ENCODE results near the gene GRAMD2B.

GRCh38 chr5:126395605-126396004, 27.6 kb upstream of the GRAMD2B start:
- TF ChIP-seq, protein P1, sequence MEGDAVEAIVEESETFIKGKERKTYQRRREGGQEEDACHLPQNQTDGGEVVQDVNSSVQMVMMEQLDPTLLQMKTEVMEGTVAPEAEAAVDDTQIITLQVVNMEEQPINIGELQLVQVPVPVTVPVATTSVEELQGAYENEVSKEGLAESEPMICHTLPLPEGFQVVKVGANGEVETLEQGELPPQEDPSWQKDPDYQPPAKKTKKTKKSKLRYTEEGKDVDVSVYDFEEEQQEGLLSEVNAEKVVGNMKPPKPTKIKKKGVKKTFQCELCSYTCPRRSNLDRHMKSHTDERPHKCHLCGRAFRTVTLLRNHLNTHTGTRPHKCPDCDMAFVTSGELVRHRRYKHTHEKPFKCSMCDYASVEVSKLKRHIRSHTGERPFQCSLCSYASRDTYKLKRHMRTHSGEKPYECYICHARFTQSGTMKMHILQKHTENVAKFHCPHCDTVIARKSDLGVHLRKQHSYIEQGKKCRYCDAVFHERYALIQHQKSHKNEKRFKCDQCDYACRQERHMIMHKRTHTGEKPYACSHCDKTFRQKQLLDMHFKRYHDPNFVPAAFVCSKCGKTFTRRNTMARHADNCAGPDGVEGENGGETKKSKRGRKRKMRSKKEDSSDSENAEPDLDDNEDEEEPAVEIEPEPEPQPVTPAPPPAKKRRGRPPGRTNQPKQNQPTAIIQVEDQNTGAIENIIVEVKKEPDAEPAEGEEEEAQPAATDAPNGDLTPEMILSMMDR (IDR thresholded peaks at IDR 0.05): no peak
- TF ChIP-seq POLR2A (IDR thresholded peaks at IDR 0.05): no peak
